K562 (cell line): ENCODE data around the gene PSMD8. TPM values are rescaled to one million over a fixed set of nuclear protein-coding genes. Genes with fewer than 3 reads are reported as not detected.

Experiments
- C11orf30 ChIP-seq: fragments of 450-650 bp; IDR thresholded peaks from 2 replicates; pipeline ENCODE4 v1.6.1; 2016; ENCODE audit warnings: low read depth, mild to moderate bottlenecking
- CCAR2 ChIP-seq: fragments of 200-400 bp; formaldehyde crosslinking; IDR thresholded peaks from 2 replicates; pipeline ENCODE4 v1.6.1; 2017; ENCODE audit warnings: mild to moderate bottlenecking, low read depth, low read length
- CREB3L1 ChIP-seq: fragments of 450-650 bp; IDR thresholded peaks from 2 replicates; pipeline ENCODE4 v1.6.1; 2014; ENCODE audit warnings: low read depth, mild to moderate bottlenecking, moderate library complexity, borderline replicate concordance
- EGR1 ChIP-seq: fragments of 450-650 bp; conservative IDR thresholded peaks from 2 replicates; pipeline ENCODE4 v1.6.1; 2017; ENCODE audit warnings: mild to moderate bottlenecking
- NR2C1 ChIP-seq, 2 experiments: fragments of 450-650 bp; IDR thresholded peaks; 2 replicates each; pipeline ENCODE4 v1.6.1; 2017; ENCODE audit warnings: mild to moderate bottlenecking in 2 of 2, antibody characterized with exemption in 1 of 2, inconsistent platforms in 1 of 2, missing compliant biosample characterization in 1 of 2, missing genetic modification characterization in 1 of 2
- UBTF ChIP-seq, 2 experiments: IDR thresholded peaks; 2 replicates each; pipeline ENCODE4 v1.6.1; 2012; ENCODE audit warnings: improper control_type of control experiment in 2 of 2, low read depth in 2 of 2, low read length in 2 of 2, borderline replicate concordance in 1 of 2
- ZNF511 ChIP-seq: sonication (generic); formaldehyde crosslinking; IDR thresholded peaks from 2 replicates; pipeline ENCODE4 v1.8.0; 2022; ENCODE audit warnings: mild to moderate bottlenecking, missing genetic modification reagents
- ZNF639 ChIP-seq, 2 experiments: fragments of 200-800 bp in 1 of 2; sonication (Bioruptor generic) in 1 of 2; sonication (generic) in 1 of 2; formaldehyde crosslinking in 1 of 2; IDR thresholded peaks in 1 of 2; conservative IDR thresholded peaks in 1 of 2; 2 replicates each; pipeline versions ENCODE4 v1.5.0 to v1.6.1; 2016 to 2020; ENCODE audit warnings: missing compliant biosample characterization in 1 of 2, missing genetic modification characterization in 1 of 2, missing genetic modification reagents in 1 of 2
- polyA plus RNA-seq, 8 experiments: library from polyadenylated mRNA; depleted of rRNA in 4 of 8; stranded (reverse) in 5 of 8; unstranded in 3 of 8; fragments of >200 nt; fragmentation: Nextera tagmentation in 2 of 8; fragmentation: Illumina TruSeq in 1 of 8; extraction: Ambion mirVana in 2 of 8; extraction: Trizol in 1 of 8; gene quantifications; 2 replicates each; pipeline versions ENCODE4 v1.2.1 to v1.2.3, GENCODE V29; 2011 to 2014; ENCODE audit warnings: inconsistent platforms in 1 of 8, missing spikeins in 1 of 8
- total RNA-seq, 7 experiments: library from RNA; depleted of rRNA in 6 of 7; stranded (reverse); fragments of >200 nt in 6 of 7; fragmentation: Illumina TruSeq in 2 of 7; extraction: Trizol in 2 of 7; gene quantifications; 2 replicates each; pipeline versions ENCODE4 v1.2.1 to v1.2.3, GENCODE V29; 2011 to 2021; ENCODE audit warnings: low replicate concordance in 1 of 7

The PSMD8 gene
- total and polyA plus RNA-seq, 9 of the 15 experiments (the other 6 are each of a cell fraction or from before 2014, with no cell fraction given) = 130 to 583 (median 315) TPM

GRCh38 chr19:38336638-38337359 lies 37.6 kb upstream of the PSMD8 start (continued):
- TF ChIP-seq UBTF (IDR thresholded peaks at IDR 0.05; ENCODE audit: borderline replicate concordance in 1 of 2, low read depth in 2 of 2, low read length in 2 of 2) (no peak), ZNF639 (CRISPR knock-in tag; conservative IDR thresholded peaks at IDR 0.05 in 1 of 2, IDR thresholded peaks at IDR 0.05 in 1 of 2) (no peak), C11orf30 (no peak), ZNF511 (CRISPR knock-in tag) (no peak), CCAR2 (no peak), CREB3L1 (no peak), NR2C1 (IDR thresholded peaks at IDR 0.05) (no peak), NR2C1 (tag; IDR thresholded peaks at IDR 0.05) (no peak), EGR1 (peak; percentile 79)
